Left ventricle myocardium inferior (tissue), 1 donor: Measurements from ENCODE around the gene KRT6B. TPM values are rescaled to one million over a fixed set of nuclear protein-coding genes. Genes with fewer than 3 reads are reported as not detected.
"Not testable (repeated sequence)": the region's sequence is repeated elsewhere in the genome, so short reads cannot be mapped to it uniquely, and the experiment has no call there.

Experiments used
- DNase-seq: peaks from one replicate; pipeline ENCODE4 v3.0.0-alpha.2; 2020
- H3K27ac ChIP-seq: fragments of 200-600 bp; replicated peaks from 2 replicates; pipeline ENCODE4 v1.8.0; 2021
- H3K27me3 ChIP-seq: fragments of 200-600 bp; 2 replicates; pipeline ENCODE4 v1.8.0; 2021; ENCODE audit warnings: low read depth
- H3K36me3 ChIP-seq: fragments of 200-600 bp; 2 replicates; pipeline ENCODE4 v1.8.0; 2021
- H3K4me1 ChIP-seq: fragments of 200-600 bp; 2 replicates; pipeline ENCODE4 v1.8.0; 2021
- H3K4me3 ChIP-seq: fragments of 200-600 bp; 2 replicates; pipeline ENCODE4 v1.8.0; 2021; ENCODE audit warnings: mild to moderate bottlenecking, moderate library complexity
- H3K9me3 ChIP-seq: fragments of 200-600 bp; replicated peaks from 2 replicates; pipeline ENCODE4 v1.8.0; 2021
- CTCF ChIP-seq: fragments of 200-600 bp; IDR thresholded peaks from 2 replicates; pipeline ENCODE4 v1.8.0; 2021; ENCODE audit warnings: antibody characterized with exemption, mild to moderate bottlenecking, borderline replicate concordance
- intact Hi-C: fragments of 100-400 bp; cut with micrococcal nuclease; formaldehyde crosslinking; loops from one replicate; pipeline ENCODE4 v1.11.0; 2022
- total RNA-seq: library from RNA; stranded (reverse); fragmentation: NEBNext Ultra II Directional; extraction: Animal tissue kit (Norgen Biotek cat#: 25700); gene quantifications from one replicate; pipeline ENCODE4 v1.2.1, GENCODE V29; 2021
- donor health status: DM: no; HTN: yes; CAD: no; lungs with severe emphysema.

KRT6B gene
- total RNA-seq, 1 donor from 2014 or later, result not detected

- H3K4me1 ChIP-seq, result peaks cover 34% of the 10 kb centered on the region
- intact Hi-C loops, result no loop called here
- H3K27ac ChIP-seq, result peak within 1 kb of the TSS; percentile 25
- TF ChIP-seq CTCF, result no peak
- peaks cover 48% of the 10 kb centered on the region for H3K27me3 ChIP-seq
- DNase-seq, result no peak
- H3K4me3 ChIP-seq, result no peak within 1 kb of the TSS
- no peaks in the 10 kb centered on the region for H3K36me3 ChIP-seq
- H3K9me3 ChIP-seq, result no peaks in the 10 kb centered on the region
Observed at GRCh38 chr12:52493172-52493571, 41.2 kb upstream of the KRT6B start, which contains the start of gene KRT6A. KRT6A (minus strand) TSS chr12:52493257; CDS start chr12:52493188, 69 bp downstream.

- DNase-seq, H3K36me3 ChIP-seq, H3K4me3 ChIP-seq, H3K27ac ChIP-seq, intact Hi-C loops, H3K9me3 ChIP-seq: not testable (repeated sequence)
- Histone ChIP-seq H3K4me1 (peaks cover 34% of the 10 kb centered on the region), H3K27me3 (peaks cover 52% of the 10 kb centered on the region)
Observed at GRCh38 chr12:52492405-52492804, 40.5 kb upstream of the KRT6B start.

- DNase-seq, intact Hi-C loops, H3K36me3 ChIP-seq, H3K4me3 ChIP-seq, H3K9me3 ChIP-seq, H3K27ac ChIP-seq: not testable (repeated sequence)
- H3K27me3 ChIP-seq, result peaks cover 61% of the 10 kb centered on the region
- H3K4me1 ChIP-seq, result peaks cover 26% of the 10 kb centered on the region
Observed at GRCh38 chr12:52491495-52491894, 39.5 kb upstream of the KRT6B start.

- H3K4me3 ChIP-seq, result no peak overlapping the region
- intact Hi-C loops, result no loop called here
- TF ChIP-seq CTCF, result no peak
Observed at GRCh38 chr12:52488736-52489135, 36.8 kb upstream of the KRT6B start.

GRCh38 chr12:52487744-52488443 lies 35.9 kb upstream of the KRT6B start:
- intact Hi-C loops, H3K36me3 ChIP-seq, H3K4me1 ChIP-seq, H3K27ac ChIP-seq, DNase-seq, H3K4me3 ChIP-seq: not testable (repeated sequence)
- Histone ChIP-seq H3K27me3 (peaks cover 77% of the 10 kb centered on the region), H3K9me3 (peaks cover 21% of the 10 kb centered on the region)

More at GRCh38 chr12:52488736-52489135, 36.8 kb upstream of the KRT6B start:
- Histone ChIP-seq H3K4me1 (peaks cover 1% of the 10 kb centered on the region), H3K27me3 (peaks cover 77% of the 10 kb centered on the region), H3K27ac (no peak overlapping the region), H3K9me3 (peaks cover 17% of the 10 kb centered on the region), H3K36me3 (no peaks in the 10 kb centered on the region)
- DNase-seq, result no peak

- no peak for TF ChIP-seq CTCF
- intact Hi-C loops, result no loop called here
- Histone ChIP-seq H3K36me3 (no peaks in the 10 kb centered on the region), H3K27me3 (peaks cover 80% of the 10 kb centered on the region), H3K4me1 (no peaks in the 10 kb centered on the region), H3K4me3 (no peak overlapping the region), H3K27ac (no peak overlapping the region), H3K9me3 (peaks cover 21% of the 10 kb centered on the region)
- DNase-seq, result no peak
Observed at GRCh38 chr12:52487211-52487610, 35.3 kb upstream of the KRT6B start.
